Panc1 (cell line): ENCODE measurements around the gene EGFL7.

ENCODE experiments used
- POLR2AphosphoS5 ChIP-seq: IDR thresholded peaks from 2 replicates; pipeline ENCODE4 v1.6.1; 2012; ENCODE audit warnings: mild to moderate bottlenecking, low read depth, low read length, moderate library complexity
- TCF7L2 ChIP-seq: IDR thresholded peaks from 2 replicates; pipeline ENCODE4 v1.6.1; 2011; ENCODE audit warnings: mild to moderate bottlenecking, low read depth, low read length, inconsistent platforms
- TF ChIP-seq, protein P1 (sequence below): fragments of 450-650 bp; IDR thresholded peaks from 2 replicates; pipeline ENCODE4 v1.5.1; 2017; ENCODE audit warnings: mild to moderate bottlenecking

- TF ChIP-seq, protein P1, sequence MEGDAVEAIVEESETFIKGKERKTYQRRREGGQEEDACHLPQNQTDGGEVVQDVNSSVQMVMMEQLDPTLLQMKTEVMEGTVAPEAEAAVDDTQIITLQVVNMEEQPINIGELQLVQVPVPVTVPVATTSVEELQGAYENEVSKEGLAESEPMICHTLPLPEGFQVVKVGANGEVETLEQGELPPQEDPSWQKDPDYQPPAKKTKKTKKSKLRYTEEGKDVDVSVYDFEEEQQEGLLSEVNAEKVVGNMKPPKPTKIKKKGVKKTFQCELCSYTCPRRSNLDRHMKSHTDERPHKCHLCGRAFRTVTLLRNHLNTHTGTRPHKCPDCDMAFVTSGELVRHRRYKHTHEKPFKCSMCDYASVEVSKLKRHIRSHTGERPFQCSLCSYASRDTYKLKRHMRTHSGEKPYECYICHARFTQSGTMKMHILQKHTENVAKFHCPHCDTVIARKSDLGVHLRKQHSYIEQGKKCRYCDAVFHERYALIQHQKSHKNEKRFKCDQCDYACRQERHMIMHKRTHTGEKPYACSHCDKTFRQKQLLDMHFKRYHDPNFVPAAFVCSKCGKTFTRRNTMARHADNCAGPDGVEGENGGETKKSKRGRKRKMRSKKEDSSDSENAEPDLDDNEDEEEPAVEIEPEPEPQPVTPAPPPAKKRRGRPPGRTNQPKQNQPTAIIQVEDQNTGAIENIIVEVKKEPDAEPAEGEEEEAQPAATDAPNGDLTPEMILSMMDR: no peak
- no peak for TF ChIP-seq POLR2AphosphoS5
- TF ChIP-seq TCF7L2: no peak
Measured at GRCh38 chr9:136655536-136656182, 7.1 kb upstream of the EGFL7 start.
